ENCODE data around the gene ZBTB44.

DNA sequence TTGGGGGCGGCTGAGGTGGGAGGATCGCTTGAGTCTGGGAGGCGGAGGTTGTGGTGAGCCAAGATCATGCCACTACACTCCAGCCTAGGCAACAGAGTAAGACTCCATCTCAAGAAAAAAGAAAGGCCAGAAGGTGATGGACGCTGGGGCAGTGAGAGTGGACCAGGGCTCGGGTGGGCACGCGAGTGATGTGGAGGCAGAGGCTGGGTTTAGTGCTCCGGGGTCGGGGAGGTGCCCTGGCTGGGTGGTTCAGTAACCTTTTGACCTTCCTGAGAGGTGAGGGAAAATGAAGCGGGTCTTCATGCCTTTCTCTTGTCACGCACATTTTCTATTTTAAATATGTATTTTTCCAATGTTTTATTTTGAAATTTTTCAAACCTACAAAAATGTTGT is 110.0 kb downstream of the ZBTB44 start:
- TF ChIP-seq, protein P1, sequence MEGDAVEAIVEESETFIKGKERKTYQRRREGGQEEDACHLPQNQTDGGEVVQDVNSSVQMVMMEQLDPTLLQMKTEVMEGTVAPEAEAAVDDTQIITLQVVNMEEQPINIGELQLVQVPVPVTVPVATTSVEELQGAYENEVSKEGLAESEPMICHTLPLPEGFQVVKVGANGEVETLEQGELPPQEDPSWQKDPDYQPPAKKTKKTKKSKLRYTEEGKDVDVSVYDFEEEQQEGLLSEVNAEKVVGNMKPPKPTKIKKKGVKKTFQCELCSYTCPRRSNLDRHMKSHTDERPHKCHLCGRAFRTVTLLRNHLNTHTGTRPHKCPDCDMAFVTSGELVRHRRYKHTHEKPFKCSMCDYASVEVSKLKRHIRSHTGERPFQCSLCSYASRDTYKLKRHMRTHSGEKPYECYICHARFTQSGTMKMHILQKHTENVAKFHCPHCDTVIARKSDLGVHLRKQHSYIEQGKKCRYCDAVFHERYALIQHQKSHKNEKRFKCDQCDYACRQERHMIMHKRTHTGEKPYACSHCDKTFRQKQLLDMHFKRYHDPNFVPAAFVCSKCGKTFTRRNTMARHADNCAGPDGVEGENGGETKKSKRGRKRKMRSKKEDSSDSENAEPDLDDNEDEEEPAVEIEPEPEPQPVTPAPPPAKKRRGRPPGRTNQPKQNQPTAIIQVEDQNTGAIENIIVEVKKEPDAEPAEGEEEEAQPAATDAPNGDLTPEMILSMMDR (conservative IDR thresholded peaks at IDR 0.05): no peak
- TF ChIP-seq ZFX (IDR thresholded peaks at IDR 0.05): no peak

Measured in C4-2B (cell line).